Renal cortex interstitium (tissue), 11 donors: ENCODE data around the gene ZC3H15. TPM values are rescaled to one million over a fixed set of nuclear protein-coding genes. Genes with fewer than 3 reads are reported as not detected.

ENCODE experiments used
- DNase-seq, 11 donors: peaks; one replicate each; pipeline ENCODE4 v3.0.0-alpha.2; 2013; ENCODE audit warnings: low read depth in 9 of 11, low spot score in 4 of 11; ENCODE audit errors: extremely low read depth in 1 of 11
- polyA plus RNA-seq, 3 donors: library from polyadenylated mRNA; unstranded; fragments of 120-200 nt; gene quantifications; one replicate each; pipeline ENCODE4 v1.2.1, GENCODE V29; 2013; ENCODE audit not compliant: insufficient read length in 3 of 3

The ZC3H15 gene
- polyA plus RNA-seq, 3 donors: 108 to 124 (median 116) TPM

GRCh38 chr2:186526281-186526680 lies 40.2 kb downstream of the ZC3H15 start:
- no peak for DNase-seq

- DNase-seq: no peak
Observed at GRCh38 chr2:186530314-186530713, 44.3 kb downstream of the ZC3H15 start.

GRCh38 chr2:186531257-186531775 lies 45.3 kb downstream of the ZC3H15 start:
- DNase-seq: no peak

DNA sequence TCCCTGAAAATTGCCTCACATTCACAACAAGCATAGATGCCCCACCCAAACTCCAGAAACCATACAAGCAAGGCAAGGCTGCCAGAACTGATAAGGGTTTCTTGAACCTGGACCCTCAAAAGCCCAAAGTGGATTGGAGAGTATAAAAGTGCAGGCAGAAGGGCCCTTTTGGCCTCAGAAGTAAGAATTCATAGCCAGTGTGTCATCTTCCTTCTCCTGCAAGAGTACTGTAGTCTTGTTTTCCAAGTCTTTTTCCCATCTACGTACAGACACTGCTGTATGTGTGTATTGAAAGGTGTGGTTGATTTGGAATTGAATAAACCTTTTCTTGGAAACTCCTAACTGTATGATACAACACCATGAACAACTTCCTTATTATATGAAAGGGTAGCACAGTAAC lies 46.8 kb downstream of the ZC3H15 start:
- no peak for DNase-seq

DNA sequence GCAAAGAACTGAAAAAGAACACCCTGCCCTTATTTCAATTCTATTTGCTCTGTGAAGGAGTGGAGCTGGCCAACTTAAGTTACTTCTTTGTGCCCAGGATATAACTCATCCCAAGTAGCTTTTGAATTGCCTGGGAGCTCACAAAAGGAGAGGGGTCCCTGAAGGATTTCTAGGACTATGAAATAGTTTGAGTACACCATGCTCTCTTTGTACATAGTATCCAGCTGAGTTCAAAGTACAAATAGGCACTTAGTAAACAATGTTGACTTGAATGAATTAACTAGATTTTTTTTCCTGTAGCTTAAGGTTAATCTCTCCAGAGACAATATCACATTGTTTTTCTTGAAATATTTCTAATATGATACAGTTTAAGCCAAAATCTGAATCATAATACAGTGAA lies 47.7 kb downstream of the ZC3H15 start:
- DNase-seq: no peak

DNA sequence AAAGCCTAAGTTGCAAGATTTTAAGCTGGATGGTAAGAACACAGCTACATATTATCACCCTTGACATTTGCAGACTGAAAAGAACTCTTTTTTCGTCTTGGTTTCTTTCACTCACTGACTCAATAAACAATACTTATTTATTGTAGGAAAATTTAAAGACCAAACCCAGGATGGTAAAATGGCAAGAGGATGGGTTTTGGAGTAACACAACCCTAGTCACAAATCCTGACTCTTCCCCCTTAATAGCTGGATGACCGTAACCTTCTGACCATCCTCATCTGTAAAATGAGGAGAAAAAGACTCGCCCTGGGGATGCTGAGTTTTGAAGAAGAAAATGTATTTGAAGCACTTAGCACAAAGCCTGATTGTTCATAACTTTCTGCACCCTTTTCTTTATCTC lies 48.3 kb downstream of the ZC3H15 start:
- DNase-seq: no peak

- DNase-seq: no peak
Observed at GRCh38 chr2:186535861-186536260, 49.8 kb downstream of the ZC3H15 start.

- no peak for DNase-seq
Observed at GRCh38 chr2:186537019-186537418, 51.0 kb downstream of the ZC3H15 start.

- DNase-seq: no peak
Observed at GRCh38 chr2:186540941-186541340, 54.9 kb downstream of the ZC3H15 start.

- no peak for DNase-seq
Observed at GRCh38 chr2:186542002-186542401, 55.9 kb downstream of the ZC3H15 start.

DNA sequence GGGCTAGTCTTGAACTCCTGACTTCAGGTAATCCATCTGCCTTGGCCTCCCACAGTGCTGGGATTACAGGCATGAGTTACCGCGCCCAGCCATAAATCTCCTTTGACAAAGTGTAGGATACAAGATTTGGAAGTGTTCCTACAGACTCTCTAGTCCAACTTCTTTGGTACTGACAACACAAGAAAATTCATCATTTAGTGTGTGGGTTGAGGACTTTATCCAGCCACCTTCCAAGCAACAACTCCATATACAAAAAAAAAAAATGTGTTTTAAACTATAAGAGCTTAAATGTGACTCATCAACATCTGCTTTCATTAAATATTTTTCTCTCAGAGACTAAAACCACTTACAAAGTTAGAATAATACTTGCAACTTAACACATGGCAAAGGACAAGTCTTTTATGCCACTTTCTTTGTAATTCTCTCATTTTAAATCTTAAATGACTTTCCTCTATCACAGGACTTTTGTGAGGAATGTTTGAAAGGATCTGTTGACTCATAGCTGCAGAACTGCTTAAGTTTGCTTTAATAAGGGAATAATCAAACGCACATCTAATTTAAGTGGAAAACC lies 57.6 kb downstream of the ZC3H15 start:
- no peak for DNase-seq

DNA sequence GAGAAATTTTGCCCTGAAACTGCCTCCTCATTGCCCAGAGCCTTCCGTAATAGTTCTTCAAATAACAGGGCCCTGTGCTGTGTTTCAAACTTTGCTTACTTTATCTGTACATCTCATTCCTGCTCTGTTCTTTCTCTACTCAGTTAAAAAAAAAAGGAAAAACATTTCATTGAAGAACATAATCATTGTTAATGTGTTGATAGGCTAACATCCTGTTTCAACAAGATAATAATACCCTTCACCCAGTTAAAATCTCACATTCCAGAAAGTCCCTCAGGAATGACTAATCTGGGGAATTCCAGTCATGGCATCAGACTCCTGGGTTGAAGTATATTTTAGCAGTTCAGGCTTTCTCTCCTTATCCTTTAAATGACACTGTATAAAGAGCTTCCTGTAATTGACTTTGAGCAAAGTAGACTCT lies 58.2 kb downstream of the ZC3H15 start:
- peak in 6 of 11 donors; percentile 3 to 29 (median 12) for DNase-seq

- DNase-seq: no peak
Observed at GRCh38 chr2:186546846-186547245, 60.8 kb downstream of the ZC3H15 start.

DNA sequence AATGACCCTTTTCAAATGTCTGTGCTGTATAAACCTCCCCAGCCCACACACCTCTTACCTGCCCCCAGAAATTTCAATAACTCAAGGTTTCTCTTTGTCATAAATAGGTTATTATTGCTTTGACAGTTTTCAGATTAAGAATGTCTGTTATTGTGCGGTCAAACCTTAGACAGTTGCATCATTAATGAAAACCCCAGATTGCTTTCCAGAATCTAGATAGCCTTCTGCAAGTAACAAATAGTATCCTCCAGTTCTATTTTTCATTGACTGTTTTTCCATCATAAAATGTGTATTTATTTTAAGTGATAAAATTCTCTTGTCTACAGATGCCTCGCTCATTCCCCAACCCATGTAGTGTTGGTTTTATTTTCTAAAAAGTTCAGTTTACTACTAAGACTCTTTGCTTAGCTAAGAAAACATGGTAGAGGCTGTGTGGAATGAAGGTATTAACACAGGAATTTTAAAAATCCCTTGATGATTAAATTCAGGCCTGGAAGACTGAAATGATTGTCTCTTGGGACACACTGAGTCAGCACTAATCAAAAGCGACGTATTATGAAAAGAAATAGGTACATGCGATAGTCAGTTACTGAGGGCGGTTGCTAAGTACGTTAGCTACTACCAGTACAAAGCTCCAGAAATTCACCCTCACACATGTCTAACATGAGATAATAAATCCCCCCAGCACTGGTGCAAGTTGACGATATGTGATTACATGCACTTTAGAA lies 65.4 kb downstream of the ZC3H15 start:
- no peak for DNase-seq

DNA sequence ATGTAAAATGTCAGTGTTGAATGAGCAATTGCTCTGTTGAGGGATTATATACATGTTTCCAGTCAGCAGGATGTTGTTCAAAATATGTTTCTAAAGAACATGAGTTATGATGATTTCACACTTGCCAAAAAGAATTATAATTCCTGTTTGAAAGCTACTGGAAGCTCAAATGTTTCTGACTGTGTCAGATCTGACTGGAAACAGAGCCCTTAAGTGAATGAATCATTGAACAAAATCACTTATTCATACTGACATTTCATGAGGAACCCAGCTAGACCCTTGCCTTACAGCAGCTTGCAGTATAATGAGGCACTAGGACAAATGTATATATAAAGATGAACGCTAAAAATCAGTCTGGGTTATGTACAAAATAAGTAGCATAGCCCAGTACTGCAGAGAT lies 68.4 kb downstream of the ZC3H15 start:
- DNase-seq: no peak

DNA sequence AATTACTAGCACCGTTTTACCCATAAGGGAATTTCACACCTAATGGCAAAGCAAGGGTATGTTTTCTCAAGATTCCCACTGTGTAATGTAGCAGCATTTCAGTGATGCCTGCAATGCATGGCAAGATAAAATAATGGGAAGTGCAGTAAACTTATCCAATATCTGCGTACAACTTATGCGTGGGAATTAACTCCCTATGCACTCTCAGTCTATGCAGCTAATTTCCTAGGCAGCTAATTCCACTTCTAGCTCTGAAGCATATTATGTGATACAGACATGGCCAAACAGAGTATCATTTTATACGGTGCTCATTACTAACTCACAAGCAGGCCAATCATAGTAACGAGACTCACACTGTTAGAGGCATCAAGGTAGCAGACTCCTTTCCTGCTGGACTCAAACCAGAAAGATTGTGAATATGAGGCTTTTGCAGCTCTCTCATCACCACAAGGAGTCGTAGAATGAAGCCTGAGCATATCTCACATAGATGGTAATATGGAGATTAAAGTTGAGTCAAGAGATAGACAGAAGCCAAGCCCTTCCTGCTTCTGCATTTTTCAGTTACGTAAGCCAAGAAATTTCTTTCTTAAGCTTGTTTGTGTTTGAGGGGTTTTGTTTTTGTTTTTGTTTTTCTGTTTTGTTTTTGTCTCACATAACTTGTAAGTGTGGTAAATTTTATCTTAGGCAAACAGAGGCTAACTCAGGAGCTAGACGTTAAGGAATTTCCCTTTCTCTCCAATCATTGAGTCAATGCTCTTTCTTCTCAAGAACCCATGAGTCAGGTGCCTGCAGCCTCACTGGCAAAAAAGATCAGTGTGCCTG lies 69.0 kb downstream of the ZC3H15 start:
- DNase-seq: no peak

- no peak for DNase-seq
Observed at GRCh38 chr2:186558512-186559276, 72.6 kb downstream of the ZC3H15 start.
